GM13977 (cell line): ENCODE data around the gene PABPC1L2A.
"Not testable (repeated sequence)": the region's sequence is repeated elsewhere in the genome, so short reads cannot be mapped to it uniquely, and the experiment has no call there.

Source experiments
- DNase-seq: peaks from one replicate; pipeline ENCODE4 v3.0.0; 2012; ENCODE audit warnings: low spot score
- CTCF ChIP-seq: IDR thresholded peaks from 2 replicates; pipeline ENCODE4 v1.5.1; 2012; ENCODE audit warnings: mild to moderate bottlenecking, control low read depth; ENCODE audit not compliant: insufficient read depth; ENCODE audit errors: extremely low read depth, missing control alignments
- in situ Hi-C: fragments of 300-500 bp; cut with MboI; formaldehyde crosslinking; loops from one replicate; pipeline ENCODE4 v1.12.0; 2022; ENCODE audit warnings: low sequenced_read_pairs, low pct_unique_long_range_greater_than_20kb, mixed read lengths, inconsistent platforms; ENCODE audit not compliant: unreplicated experiment

Gene PABPC1L2A

GRCh38 chrX:73079024-73079562, at the start of gene PABPC1L2A:
PABPC1L2A (minus strand) TSS chrX:73079512; CDS start chrX:73079386, 126 bp downstream.
- in situ Hi-C loops, DNase-seq: not testable (repeated sequence)

- in situ Hi-C loops: no loop called here
- DNase-seq: no peak
- TF ChIP-seq CTCF: no peak
Measured at GRCh38 chrX:73127700-73128241, 48.5 kb upstream of the PABPC1L2A start.

GRCh38 chrX:73126240-73126639, 46.9 kb upstream of the PABPC1L2A start:
- no peak for TF ChIP-seq CTCF
- no peak for DNase-seq
- in situ Hi-C loops: no loop called here

GRCh38 chrX:73099505-73099904, 20.2 kb upstream of the PABPC1L2A start:
- in situ Hi-C loops, DNase-seq: not testable (repeated sequence)

DNA sequence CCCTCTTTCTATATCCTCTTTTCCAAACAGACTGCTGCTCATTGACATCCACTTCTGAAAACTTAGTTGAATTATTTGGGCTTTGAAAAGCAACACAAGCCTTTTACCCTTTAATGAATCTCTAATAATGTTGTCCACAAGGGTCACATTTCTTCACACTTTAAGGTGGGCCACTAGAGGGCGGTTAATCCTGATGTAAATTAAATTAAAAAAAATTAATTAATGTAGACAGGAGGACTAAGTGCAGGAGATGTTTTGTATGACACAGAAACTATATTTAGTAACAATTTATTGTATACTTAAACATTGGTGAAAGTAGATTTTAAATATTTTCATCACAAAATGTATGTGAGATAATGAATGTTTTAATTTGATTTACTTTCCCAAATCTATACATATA, 7.5 kb upstream of the PABPC1L2A start:
- in situ Hi-C loops: not testable (repeated sequence)

DNA sequence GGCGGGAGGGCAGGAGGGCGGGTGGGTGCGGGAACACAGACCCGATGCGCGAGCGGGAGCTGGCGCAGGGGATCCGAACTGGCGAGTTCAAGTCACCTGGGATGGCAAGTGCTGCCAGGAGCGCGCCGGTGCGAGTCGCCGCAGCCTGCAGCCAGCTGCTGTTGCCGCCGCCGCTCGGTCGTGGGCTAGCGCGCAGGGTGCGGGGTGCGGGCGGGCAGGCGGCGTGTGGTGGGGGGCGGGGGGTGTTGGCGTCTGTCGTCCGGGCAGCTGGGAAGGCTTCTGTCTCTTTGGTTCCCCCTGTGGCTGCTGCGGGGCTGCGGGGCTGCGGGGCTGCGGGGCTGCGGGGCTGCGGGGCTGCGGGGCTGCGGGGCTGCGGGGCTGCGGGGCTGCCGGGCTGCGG, 572 bp upstream of the PABPC1L2A start:
- in situ Hi-C loops, DNase-seq: not testable (repeated sequence)

More for the DNA sequence above, 7.5 kb upstream of the PABPC1L2A start:
- not testable (repeated sequence) for DNase-seq

DNA sequence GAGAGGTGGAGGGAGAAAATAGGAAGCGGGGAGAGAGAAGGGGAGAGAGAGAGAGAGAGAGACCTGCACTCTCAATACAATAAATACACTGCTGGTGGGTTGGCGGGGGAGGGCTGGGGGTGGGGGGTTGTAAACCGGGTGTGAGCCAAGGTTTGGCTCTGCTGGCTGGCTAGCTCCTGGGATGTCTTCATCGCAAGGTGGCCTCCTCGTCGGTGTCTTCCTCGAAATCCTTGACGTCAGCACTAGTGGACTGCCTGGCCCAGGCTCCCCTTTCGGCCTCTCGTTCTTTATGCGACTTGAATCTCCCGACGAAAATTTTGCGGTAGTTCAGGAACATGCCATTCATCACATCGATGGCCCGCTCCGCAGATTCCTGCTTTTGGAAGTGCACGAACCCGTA, 715 bp downstream of the PABPC1L2A start:
- in situ Hi-C loops, DNase-seq: not testable (repeated sequence)

DNA sequence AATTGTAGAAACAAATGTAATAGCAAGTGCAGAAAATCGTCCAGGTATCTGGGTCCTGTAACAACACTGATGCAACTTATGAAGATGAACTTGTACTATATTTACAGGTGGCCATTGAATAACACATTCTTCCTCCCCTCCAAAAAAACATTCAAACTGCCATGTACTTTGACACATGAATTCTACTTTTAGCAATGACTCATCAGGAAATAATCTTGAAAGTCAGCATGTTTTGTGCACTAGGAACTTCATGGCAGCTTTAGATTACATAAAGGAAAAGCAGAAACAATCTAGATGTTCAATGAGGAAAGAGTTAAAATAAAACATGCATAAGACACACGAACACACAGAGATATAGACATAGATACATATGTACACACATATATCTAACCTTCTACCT, 2.5 kb downstream of the PABPC1L2A start:
- TF ChIP-seq CTCF: no peak
- no peak for DNase-seq
- in situ Hi-C loops: no loop called here

- no peak for DNase-seq
- in situ Hi-C loops: no loop called here
- no peak for TF ChIP-seq CTCF
Measured at GRCh38 chrX:73069365-73070035, 9.8 kb downstream of the PABPC1L2A start.
